Activated CD8-positive, alpha-beta memory T cell treated with anti-CD3 and anti-CD28 coated beads, Interleukin-2, amount 10 ng/mL, durations not matched to agents 7 days and 5 days (primary cell): ENCODE results near the gene LRRC8C. TPM values are rescaled to one million over a fixed set of nuclear protein-coding genes. Genes with fewer than 3 reads are reported as not detected.

Source experiments
- ATAC-seq: fragments of 150-1000 bp; cut with Tn5 transposase; one replicate; pipeline ENCODE4 v1.10.0; 2021; ENCODE audit warnings: moderate library complexity
- CTCF ChIA-PET: fragments of 350-600 bp; sonication (Branson Sonifier 250); formaldehyde crosslinking; loops from one replicate; lab custom pipeline; 2021; ENCODE audit warnings: antibody characterized with exemption; lab: Charles Lee
- DNase-seq: peaks from one replicate; pipeline ENCODE4 v3.0.0-alpha.2; 2020
- H3K27ac Mint-ChIP-seq: one replicate; pipeline ENCODE4 v1.8.0; 2021; ENCODE audit warnings: mild to moderate bottlenecking, mixed read lengths
- H3K27me3 Mint-ChIP-seq: one replicate; pipeline ENCODE4 v1.8.0; 2021; ENCODE audit warnings: mixed read lengths
- H3K36me3 Mint-ChIP-seq: one replicate; pipeline ENCODE4 v1.8.0; 2021; ENCODE audit warnings: mild to moderate bottlenecking, mixed read lengths
- H3K4me1 Mint-ChIP-seq: one replicate; pipeline ENCODE4 v1.8.0; 2021; ENCODE audit warnings: mixed read lengths
- H3K4me3 Mint-ChIP-seq: one replicate; pipeline ENCODE4 v1.8.0; 2021; ENCODE audit warnings: mild to moderate bottlenecking, moderate library complexity, mixed read lengths
- H3K9me3 Mint-ChIP-seq: one replicate; pipeline ENCODE4 v1.8.0; 2022; ENCODE audit warnings: low read depth, mixed read lengths
- total RNA-seq, 2 experiments: library from RNA; stranded (reverse); gene quantifications; one replicate each; pipeline ENCODE4 v1.2.3, GENCODE V29; 2021

LRRC8C gene
- total RNA-seq, 2 experiments from 2014 or later, result 43.5 to 44.3 TPM

- H3K36me3 Mint-ChIP-seq, result peaks cover 11% of the 10 kb centered on the region
- CTCF ChIA-PET, result interaction anchor here (1.3 to 2.2 kb wide), 3 partner anchors 15 to 63 kb away, joined by 3 to 16 read pairs (median 4); no protein-coding TSS in a partner anchor
- no peaks in the 10 kb centered on the region for H3K27me3 Mint-ChIP-seq
- ATAC-seq (peak; percentile 76), DNase-seq (no peak)
- H3K4me1 Mint-ChIP-seq, result peaks cover 39% of the 10 kb centered on the region
- peak overlapping the region; percentile 83 for H3K27ac Mint-ChIP-seq
- peak overlapping the region; percentile 48 for H3K4me3 Mint-ChIP-seq
- H3K9me3 Mint-ChIP-seq, result no peaks in the 10 kb centered on the region
These were observed 106.3 kb downstream of the LRRC8C start for GRCh38 chr1:89739013-89739843.

GRCh38 chr1:89739844-89740216 is 106.9 kb downstream of the LRRC8C start:
- CTCF ChIA-PET, result interaction anchor here (1.3 to 2.2 kb wide), 4 partner anchors 13 to 64 kb away, joined by 3 to 16 read pairs (median 4); no protein-coding TSS in a partner anchor
- Mint-ChIP-seq H3K4me1 (peaks cover 39% of the 10 kb centered on the region), H3K9me3 (no peaks in the 10 kb centered on the region), H3K27ac (peak overlapping the region; percentile 83), H3K4me3 (peak overlapping the region; percentile 48), H3K36me3 (peaks cover 12% of the 10 kb centered on the region), H3K27me3 (no peaks in the 10 kb centered on the region)
- DNase-seq (no peak), ATAC-seq (peak; percentile 24)

- no peaks in the 10 kb centered on the region for H3K27me3 Mint-ChIP-seq
- no peak overlapping the region for H3K4me3 Mint-ChIP-seq
- H3K4me1 Mint-ChIP-seq, result peaks cover 46% of the 10 kb centered on the region
- H3K36me3 Mint-ChIP-seq, result peaks cover 27% of the 10 kb centered on the region
- ATAC-seq, result no peak
- H3K9me3 Mint-ChIP-seq, result peaks cover 2% of the 10 kb centered on the region
- no peak overlapping the region for H3K27ac Mint-ChIP-seq
- no peak for DNase-seq
- CTCF ChIA-PET, result interaction anchor here (1.6 kb wide), 1 partner anchor 20 kb away, joined by 5 read pairs; no protein-coding TSS in a partner anchor
These were observed 110.9 kb downstream of the LRRC8C start for GRCh38 chr1:89743788-89744187.

- Mint-ChIP-seq H3K36me3 (peaks cover 22% of the 10 kb centered on the region), H3K4me3 (no peak overlapping the region), H3K9me3 (peaks cover 2% of the 10 kb centered on the region), H3K27ac (no peak overlapping the region), H3K4me1 (peaks cover 22% of the 10 kb centered on the region), H3K27me3 (no peaks in the 10 kb centered on the region)
- CTCF ChIA-PET, result no interaction called here
- no peak for DNase-seq
- no peak for ATAC-seq
These were observed 113.7 kb downstream of the LRRC8C start for GRCh38 chr1:89746424-89747149.

- H3K36me3 Mint-ChIP-seq, result peaks cover 4% of the 10 kb centered on the region
- H3K9me3 Mint-ChIP-seq, result no peaks in the 10 kb centered on the region
- H3K27me3 Mint-ChIP-seq, result no peaks in the 10 kb centered on the region
- CTCF ChIA-PET, result interaction anchor here (1.7 to 1.8 kb wide), 2 partner anchors 10 to 13 kb away, joined by 5 to 10 read pairs; no protein-coding TSS in a partner anchor
- peak overlapping the region; percentile 40 for H3K27ac Mint-ChIP-seq
- no peak for DNase-seq
- ATAC-seq, result no peak
- no peak overlapping the region for H3K4me3 Mint-ChIP-seq
- peaks cover 58% of the 10 kb centered on the region for H3K4me1 Mint-ChIP-seq
These were observed 120.8 kb downstream of the LRRC8C start for GRCh38 chr1:89753761-89754160.

- H3K4me1 Mint-ChIP-seq, result peaks cover 66% of the 10 kb centered on the region
- H3K27ac Mint-ChIP-seq, result peak overlapping the region; percentile 40
- CTCF ChIA-PET, result interaction anchor here (2.4 to 12.1 kb wide), 2 partner anchors 33 to 123 kb away, joined by 8 to 239 read pairs; partner anchors contain the start of gene LRRC8C
- H3K9me3 Mint-ChIP-seq, result no peaks in the 10 kb centered on the region
- ATAC-seq (no peak), DNase-seq (no peak)
- peaks cover 11% of the 10 kb centered on the region for H3K36me3 Mint-ChIP-seq
- no peak overlapping the region for H3K4me3 Mint-ChIP-seq
- no peaks in the 10 kb centered on the region for H3K27me3 Mint-ChIP-seq
These were observed 121.6 kb downstream of the LRRC8C start for GRCh38 chr1:89754518-89754917.

- Mint-ChIP-seq H3K27me3 (no peaks in the 10 kb centered on the region), H3K4me1 (peaks cover 74% of the 10 kb centered on the region), H3K27ac (peak overlapping the region; percentile 56), H3K9me3 (no peaks in the 10 kb centered on the region), H3K4me3 (no peak overlapping the region), H3K36me3 (peaks cover 16% of the 10 kb centered on the region)
- DNase-seq (no peak), ATAC-seq (no peak)
- CTCF ChIA-PET, result interaction anchor here (2.4 to 12.1 kb wide), 2 partner anchors 34 to 124 kb away, joined by 8 to 239 read pairs; partner anchors contain the start of gene LRRC8C
These were observed 122.7 kb downstream of the LRRC8C start for GRCh38 chr1:89755591-89755990.

GRCh38 chr1:89757532-89757931 is 124.6 kb downstream of the LRRC8C start:
- Mint-ChIP-seq H3K27ac (peak overlapping the region; percentile 93), H3K27me3 (no peaks in the 10 kb centered on the region), H3K4me1 (peaks cover 90% of the 10 kb centered on the region), H3K36me3 (peaks cover 17% of the 10 kb centered on the region), H3K4me3 (peak overlapping the region; percentile 66), H3K9me3 (no peaks in the 10 kb centered on the region)
- DNase-seq (peak; percentile 82), ATAC-seq (peak; percentile 81)
- CTCF ChIA-PET, result interaction anchor here (0.8 to 12.1 kb wide), 10 partner anchors 9 to 154 kb away, joined by 3 to 239 read pairs (median 6); partner anchors contain the start of gene LRRC8C

GRCh38 chr1:89758156-89758555 is 125.2 kb downstream of the LRRC8C start:
- CTCF ChIA-PET, result interaction anchor here (0.6 to 12.1 kb wide), 10 partner anchors 13 to 239 kb away, joined by 3 to 239 read pairs (median 4); partner anchors contain the start of gene LRRC8C
- H3K4me1 Mint-ChIP-seq, result peaks cover 91% of the 10 kb centered on the region
- peak overlapping the region; percentile 93 for H3K27ac Mint-ChIP-seq
- H3K36me3 Mint-ChIP-seq, result peaks cover 15% of the 10 kb centered on the region
- ATAC-seq (no peak), DNase-seq (no peak)
- no peaks in the 10 kb centered on the region for H3K27me3 Mint-ChIP-seq
- H3K9me3 Mint-ChIP-seq, result no peaks in the 10 kb centered on the region
- H3K4me3 Mint-ChIP-seq, result peak overlapping the region; percentile 66

- Mint-ChIP-seq H3K4me3 (no peak overlapping the region), H3K27ac (peak overlapping the region; percentile 93), H3K4me1 (peaks cover 95% of the 10 kb centered on the region), H3K9me3 (no peaks in the 10 kb centered on the region), H3K36me3 (peaks cover 13% of the 10 kb centered on the region), H3K27me3 (no peaks in the 10 kb centered on the region)
- ATAC-seq, result no peak
- CTCF ChIA-PET, result interaction anchor here (0.6 to 12.1 kb wide), 6 partner anchors 12 to 240 kb away, joined by 3 to 239 read pairs (median 4); partner anchors contain the start of gene LRRC8C
- DNase-seq, result no peak
These were observed 126.1 kb downstream of the LRRC8C start for GRCh38 chr1:89759036-89759435.

GRCh38 chr1:89760496-89760895 is 127.6 kb downstream of the LRRC8C start:
- H3K27ac Mint-ChIP-seq, result no peak overlapping the region
- no peaks in the 10 kb centered on the region for H3K9me3 Mint-ChIP-seq
- H3K4me3 Mint-ChIP-seq, result no peak overlapping the region
- DNase-seq (no peak), ATAC-seq (no peak)
- H3K36me3 Mint-ChIP-seq, result peaks cover 13% of the 10 kb centered on the region
- peaks cover 84% of the 10 kb centered on the region for H3K4me1 Mint-ChIP-seq
- H3K27me3 Mint-ChIP-seq, result no peaks in the 10 kb centered on the region
- CTCF ChIA-PET, result interaction anchor here (12.1 kb wide), 1 partner anchor 129 kb away, joined by 239 read pairs; the partner anchor contains the start of gene LRRC8C

GRCh38 chr1:89761338-89761737 is 128.4 kb downstream of the LRRC8C start:
- no peak overlapping the region for H3K27ac Mint-ChIP-seq
- peaks cover 13% of the 10 kb centered on the region for H3K36me3 Mint-ChIP-seq
- no peak overlapping the region for H3K4me3 Mint-ChIP-seq
- ATAC-seq (no peak), DNase-seq (no peak)
- H3K9me3 Mint-ChIP-seq, result no peaks in the 10 kb centered on the region
- H3K4me1 Mint-ChIP-seq, result peaks cover 75% of the 10 kb centered on the region
- CTCF ChIA-PET, result interaction anchor here (1.2 to 12.1 kb wide), 9 partner anchors 20 to 277 kb away, joined by 3 to 239 read pairs (median 26); partner anchors contain the start of gene LRRC8C
- no peaks in the 10 kb centered on the region for H3K27me3 Mint-ChIP-seq

- DNase-seq (no peak), ATAC-seq (no peak)
- Mint-ChIP-seq H3K27me3 (no peaks in the 10 kb centered on the region), H3K4me3 (no peak overlapping the region), H3K4me1 (peaks cover 70% of the 10 kb centered on the region), H3K27ac (peak overlapping the region; percentile 83), H3K36me3 (peaks cover 13% of the 10 kb centered on the region), H3K9me3 (no peaks in the 10 kb centered on the region)
- CTCF ChIA-PET, result interaction anchor here (1.1 to 12.1 kb wide), 25 partner anchors 14 to 280 kb away, joined by 3 to 239 read pairs (median 10); partner anchors contain the start of gene LRRC8C
These were observed 129.0 kb downstream of the LRRC8C start for GRCh38 chr1:89761901-89762300.
